Spleen (tissue), 13 donors: ENCODE data around the gene ATL3. TPM values are rescaled to one million over a fixed set of nuclear protein-coding genes. Genes with fewer than 3 reads are reported as not detected.
A peak's percentile ranks its signal among the peaks of the same experiment; 100 is the strongest.

Experiments
- DNase-seq: peaks from one replicate; pipeline ENCODE4 v3.0.0-alpha.2; 2020
- H3K27ac ChIP-seq, 8 donors: fragments of 200-600 bp; sonication (generic) in 7 of 8; 1 replicate in 4 of 8; 2 replicates in 4 of 8; pipeline versions ENCODE4 v1.5.0 to v1.8.0; 2016 to 2021; ENCODE audit warnings: inconsistent platforms in 4 of 8, mild to moderate bottlenecking in 4 of 8, moderate library complexity in 1 of 8
- H3K27me3 ChIP-seq, 7 donors: fragments of 200-600 bp; sonication (generic) in 6 of 7; replicated peaks in 1 of 7; 1 replicate in 4 of 7; 2 replicates in 3 of 7; pipeline versions ENCODE4 v1.5.0 to v1.8.0; 2016 to 2021; ENCODE audit warnings: inconsistent platforms in 3 of 7, mild to moderate bottlenecking in 1 of 7
- H3K36me3 ChIP-seq, 6 donors: fragments of 200-600 bp; sonication (generic) in 5 of 6; 1 replicate in 4 of 6; 2 replicates in 2 of 6; pipeline versions ENCODE4 v1.5.0 to v1.8.0; 2016 to 2021; ENCODE audit warnings: inconsistent platforms in 2 of 6
- H3K4me1 ChIP-seq, 6 donors: fragments of 200-600 bp; sonication (generic) in 5 of 6; 1 replicate in 3 of 6; 2 replicates in 3 of 6; pipeline versions ENCODE4 v1.5.0 to v1.8.0; 2016 to 2021; ENCODE audit warnings: inconsistent platforms in 3 of 6
- H3K4me3 ChIP-seq, 8 donors: fragments of 200-600 bp; sonication (generic) in 7 of 8; 1 replicate in 4 of 8; 2 replicates in 4 of 8; pipeline versions ENCODE4 v1.5.0 to v1.8.0; 2016 to 2021; ENCODE audit warnings: inconsistent platforms in 4 of 8, mild to moderate bottlenecking in 4 of 8, moderate library complexity in 2 of 8
- H3K9me3 ChIP-seq, 8 donors: fragments of 200-600 bp; sonication (generic) in 7 of 8; 1 replicate in 4 of 8; 2 replicates in 4 of 8; pipeline versions ENCODE4 v1.5.0 to v1.8.0; 2016 to 2021; ENCODE audit warnings: inconsistent platforms in 4 of 8
- POLR2A ChIP-seq, 3 donors: fragments of 450-650 bp; IDR thresholded peaks; one replicate each; pipeline ENCODE4 v1.5.1; 2017; ENCODE audit warnings: antibody characterized with exemption in 3 of 3, mild to moderate bottlenecking in 1 of 3
- POLR2AphosphoS5 ChIP-seq, 3 donors: sonication (generic); formaldehyde crosslinking; IDR thresholded peaks; one replicate each; pipeline ENCODE4 v1.5.1; 2017; ENCODE audit warnings: antibody characterized with exemption in 3 of 3
- WGBS, 5 donors: extraction: QIAGEN DNeasy Blood & Tissue Kit in 3 of 5; methylation state at CpG; one replicate each; pipeline versions ENCODE4 v1.1.5 to v1.1.7; 2013 to 2018; 5-methylcytosine and 5-hydroxymethylcytosine counted together
- intact Hi-C: fragments of 100-400 bp; cut with DNase I; formaldehyde crosslinking; loops from one replicate; pipeline ENCODE4 v1.15.0; 2023; ENCODE audit warnings: low total_unique reads
- long read RNA-seq, 2 donors: transcript quantifications; one replicate each; lab custom pipeline, GENCODE V29; 2026
- polyA plus RNA-seq, 3 donors: library from polyadenylated mRNA; stranded (reverse); fragments of 200-250 nt; gene quantifications; one replicate each; pipeline ENCODE4 v1.2.1, GENCODE V29; 2013
- total RNA-seq, 7 donors: library from RNA; depleted of rRNA in 3 of 7; stranded (reverse); fragments of >200 nt in 3 of 7; fragmentation: NEBNext Ultra II Directional in 4 of 7; extraction: Animal tissue kit (Norgen Biotek cat#: 25700) in 4 of 7; gene quantifications; one replicate each; pipeline versions ENCODE4 v1.1.0 to v1.2.1, GENCODE V29; 2016 to 2021
- TF ChIP-seq, protein P1 (sequence below), 11 experiments: fragments of 200-600 bp in 7 of 11; fragments of 450-650 bp in 4 of 11; sonication (generic) in 4 of 11; IDR thresholded peaks in 8 of 11; conservative IDR thresholded peaks in 3 of 11; 1 replicate in 7 of 11; 2 replicates in 4 of 11; pipeline versions ENCODE4 v1.4.0 to v1.8.0; 2016 to 2021; ENCODE audit warnings: antibody characterized with exemption in 11 of 11, inconsistent platforms in 4 of 11, mild to moderate bottlenecking in 1 of 11
- donor health status: healthy with polysubstance abuse.
- donor health status: DM: no; HTN: no; CAD: no; lungs with moderate emphysema.
- donor health status: DM: no; HTN: no; CAD: no.
- donor health status: Bipolar disorder and iron deficiency.
- donor health status: healthy.
- donor health status: DM: no; HTN: no; CAD: no.
- donor health status: DM: yes; HTN: yes; CAD: no.

The ATL3 gene, protein sequence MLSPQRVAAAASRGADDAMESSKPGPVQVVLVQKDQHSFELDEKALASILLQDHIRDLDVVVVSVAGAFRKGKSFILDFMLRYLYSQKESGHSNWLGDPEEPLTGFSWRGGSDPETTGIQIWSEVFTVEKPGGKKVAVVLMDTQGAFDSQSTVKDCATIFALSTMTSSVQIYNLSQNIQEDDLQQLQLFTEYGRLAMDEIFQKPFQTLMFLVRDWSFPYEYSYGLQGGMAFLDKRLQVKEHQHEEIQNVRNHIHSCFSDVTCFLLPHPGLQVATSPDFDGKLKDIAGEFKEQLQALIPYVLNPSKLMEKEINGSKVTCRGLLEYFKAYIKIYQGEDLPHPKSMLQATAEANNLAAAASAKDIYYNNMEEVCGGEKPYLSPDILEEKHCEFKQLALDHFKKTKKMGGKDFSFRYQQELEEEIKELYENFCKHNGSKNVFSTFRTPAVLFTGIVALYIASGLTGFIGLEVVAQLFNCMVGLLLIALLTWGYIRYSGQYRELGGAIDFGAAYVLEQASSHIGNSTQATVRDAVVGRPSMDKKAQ
- total RNA-seq (10 to 100 TPM; 43.4 to 58.5 (median 46.3) TPM), polyA plus RNA-seq (10 to 100 TPM in 1 of 3 donors, 1 to 10 TPM in 2; 5.7 to 10.9 (median 8.2) TPM)
- long read RNA-seq, donor 1, full-length matches to known transcripts: 3 of 3 reads
- long read RNA-seq, donor 1, partial matches to known transcripts: 0 of 3 reads
- long read RNA-seq, donor 1, other reads (novel, unspliced or antisense): 0 of 3 reads
- long read RNA-seq, donor 2, full-length matches to known transcripts: 1 of 1 reads
- long read RNA-seq, donor 2, partial matches to known transcripts: 0 of 1 reads
- long read RNA-seq, donor 2, other reads (novel, unspliced or antisense): 0 of 1 reads

DNA sequence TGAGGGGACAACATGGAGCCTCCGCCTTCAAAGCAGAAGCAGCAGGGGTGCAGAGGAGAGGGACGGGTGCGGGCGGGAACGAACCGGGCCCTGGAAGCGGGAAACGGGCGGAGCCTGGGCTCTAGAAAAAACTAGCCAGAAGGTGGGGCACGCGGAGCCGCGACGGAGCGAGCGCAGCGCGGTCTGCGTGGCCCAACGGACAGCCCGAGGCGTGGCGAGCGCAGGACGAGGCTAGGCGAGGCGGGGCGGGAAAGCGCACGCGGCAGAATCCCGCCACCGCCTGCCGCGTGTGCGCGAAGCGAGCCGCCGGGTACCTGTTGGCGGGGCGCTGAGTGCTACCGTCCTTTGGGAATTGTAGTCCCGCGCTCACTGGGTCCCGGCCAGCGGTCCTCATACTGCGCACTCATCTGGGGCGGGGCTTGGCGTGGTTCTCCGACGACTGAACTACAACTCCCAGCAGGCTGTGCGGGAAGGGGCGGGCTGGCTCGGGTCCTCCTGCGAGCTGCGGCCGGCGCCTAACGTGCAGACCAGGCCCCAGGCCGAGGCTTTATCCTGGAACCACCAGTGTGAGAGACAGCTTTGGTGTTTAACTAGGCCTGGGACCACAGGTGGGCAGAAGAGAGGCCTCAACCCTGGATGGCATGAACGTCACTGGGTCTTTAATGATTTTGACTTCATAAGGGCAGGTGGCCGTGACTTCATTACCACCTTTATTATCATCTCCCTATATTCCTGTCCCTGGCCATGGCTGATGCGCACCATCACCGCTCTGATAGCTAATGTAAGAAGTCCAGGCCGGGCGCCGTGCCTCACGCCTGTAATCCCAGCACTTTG, at the start of gene ATL3:
TSS of gene ATL3 (minus strand) at position 55 of the 834 bp plus-strand sequence. CDS start at position 14, 41 bp downstream.
- H3K27me3 ChIP-seq: no peaks in the 10 kb centered on the region
- H3K4me3 ChIP-seq: peak within 1 kb of the TSS; percentile 79 to 94 (median 86)
- peak; percentile 99 for DNase-seq
- intact Hi-C loops: no loop called here
- no peaks in the 10 kb centered on the region for H3K9me3 ChIP-seq
- peaks cover 0 to 14% (median 0%) of the 10 kb centered on the region in 6 donors for H3K36me3 ChIP-seq
- peaks cover 12 to 53% (median 43%) of the 10 kb centered on the region in 6 donors for H3K4me1 ChIP-seq
- H3K27ac ChIP-seq: peak within 1 kb of the TSS; percentile 92 to 99 (median 97)
- 11 to 19% (median 12%) methylated on average over 40 to 69 of the region's 69 CpGs for WGBS, 5 donors
- TF ChIP-seq, protein P1, sequence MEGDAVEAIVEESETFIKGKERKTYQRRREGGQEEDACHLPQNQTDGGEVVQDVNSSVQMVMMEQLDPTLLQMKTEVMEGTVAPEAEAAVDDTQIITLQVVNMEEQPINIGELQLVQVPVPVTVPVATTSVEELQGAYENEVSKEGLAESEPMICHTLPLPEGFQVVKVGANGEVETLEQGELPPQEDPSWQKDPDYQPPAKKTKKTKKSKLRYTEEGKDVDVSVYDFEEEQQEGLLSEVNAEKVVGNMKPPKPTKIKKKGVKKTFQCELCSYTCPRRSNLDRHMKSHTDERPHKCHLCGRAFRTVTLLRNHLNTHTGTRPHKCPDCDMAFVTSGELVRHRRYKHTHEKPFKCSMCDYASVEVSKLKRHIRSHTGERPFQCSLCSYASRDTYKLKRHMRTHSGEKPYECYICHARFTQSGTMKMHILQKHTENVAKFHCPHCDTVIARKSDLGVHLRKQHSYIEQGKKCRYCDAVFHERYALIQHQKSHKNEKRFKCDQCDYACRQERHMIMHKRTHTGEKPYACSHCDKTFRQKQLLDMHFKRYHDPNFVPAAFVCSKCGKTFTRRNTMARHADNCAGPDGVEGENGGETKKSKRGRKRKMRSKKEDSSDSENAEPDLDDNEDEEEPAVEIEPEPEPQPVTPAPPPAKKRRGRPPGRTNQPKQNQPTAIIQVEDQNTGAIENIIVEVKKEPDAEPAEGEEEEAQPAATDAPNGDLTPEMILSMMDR (IDR thresholded peaks at IDR 0.05 in 8 of 11, conservative IDR thresholded peaks at IDR 0.05 in 3 of 11): peak in 3 of 11 experiments; percentile 21 to 46 (median 24)
- TF ChIP-seq POLR2AphosphoS5 (IDR thresholded peaks at IDR 0.05) (peak; percentile 85 to 90 (median 87)), POLR2A (IDR thresholded peaks at IDR 0.05) (peak in 2 of 3 donors; percentile 16 to 26)

GRCh38 chr11:63720611-63721010, 49.4 kb upstream of the ATL3 start:
- intact Hi-C loops: no loop called here
- no peak overlapping the region for H3K4me3 ChIP-seq
- no peaks in the 10 kb centered on the region for H3K27me3 ChIP-seq
- H3K27ac ChIP-seq: no peak overlapping the region
- H3K9me3 ChIP-seq: no peaks in the 10 kb centered on the region
- WGBS, 5 donors: 84 to 100% (median 93%) methylated on average over 3 of the region's 3 CpGs
- TF ChIP-seq POLR2AphosphoS5 (IDR thresholded peaks at IDR 0.05) (no peak), POLR2A (IDR thresholded peaks at IDR 0.05) (no peak)
- TF ChIP-seq, protein P1 (IDR thresholded peaks at IDR 0.05 in 8 of 11, conservative IDR thresholded peaks at IDR 0.05 in 3 of 11): no peak
- H3K4me1 ChIP-seq: peaks cover 0 to 6% (median 0%) of the 10 kb centered on the region in 6 donors
- DNase-seq: no peak
- H3K36me3 ChIP-seq: peaks cover 0 to 15% (median 0%) of the 10 kb centered on the region in 6 donors

GRCh38 chr11:63719987-63720386, 48.8 kb upstream of the ATL3 start:
- Histone ChIP-seq H3K9me3 (no peaks in the 10 kb centered on the region), H3K4me1 (peaks cover 0 to 3% (median 0%) of the 10 kb centered on the region in 6 donors), H3K27me3 (no peaks in the 10 kb centered on the region), H3K4me3 (no peak overlapping the region), H3K27ac (no peak overlapping the region), H3K36me3 (peaks cover 0 to 19% (median 0%) of the 10 kb centered on the region in 6 donors)
- intact Hi-C loops: no loop called here
- no peak for DNase-seq
- TF ChIP-seq, protein P1 (IDR thresholded peaks at IDR 0.05 in 8 of 11, conservative IDR thresholded peaks at IDR 0.05 in 3 of 11): no peak
- no peak for TF ChIP-seq POLR2AphosphoS5 (IDR thresholded peaks at IDR 0.05)
- TF ChIP-seq POLR2A (IDR thresholded peaks at IDR 0.05): no peak
- WGBS, 5 donors: 86 to 98% (median 93%) methylated on average over 2 of the region's 2 CpGs
